Superior temporal gyrus (tissue), 1 donor: ENCODE measurements around the gene GRIP1.

Experiments used
- DNase-seq: peaks from one replicate; pipeline ENCODE4 v3.0.0-alpha.2; 2016; ENCODE audit errors: extremely low spot score

GRIP1 gene

DNA sequence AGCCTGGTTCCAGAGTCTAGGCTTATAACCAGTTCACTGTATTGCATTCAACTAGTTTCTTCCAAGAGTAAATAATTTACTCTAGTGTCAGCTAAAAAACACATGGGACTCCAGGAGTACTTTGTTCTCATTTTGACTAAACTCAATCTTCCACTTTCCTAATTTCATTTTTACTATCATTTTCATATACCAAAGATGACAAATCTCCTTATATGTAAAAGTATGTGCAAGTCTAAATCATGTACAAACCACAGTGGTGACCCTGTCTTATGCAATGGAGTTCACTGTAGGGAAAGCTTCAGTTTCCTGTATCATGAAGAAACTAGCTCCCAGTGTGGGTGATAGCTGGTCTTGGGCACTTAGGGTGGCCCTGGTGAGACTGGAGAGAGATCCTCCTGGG is 225.0 kb downstream of the GRIP1 start:
- no peak for DNase-seq

DNA sequence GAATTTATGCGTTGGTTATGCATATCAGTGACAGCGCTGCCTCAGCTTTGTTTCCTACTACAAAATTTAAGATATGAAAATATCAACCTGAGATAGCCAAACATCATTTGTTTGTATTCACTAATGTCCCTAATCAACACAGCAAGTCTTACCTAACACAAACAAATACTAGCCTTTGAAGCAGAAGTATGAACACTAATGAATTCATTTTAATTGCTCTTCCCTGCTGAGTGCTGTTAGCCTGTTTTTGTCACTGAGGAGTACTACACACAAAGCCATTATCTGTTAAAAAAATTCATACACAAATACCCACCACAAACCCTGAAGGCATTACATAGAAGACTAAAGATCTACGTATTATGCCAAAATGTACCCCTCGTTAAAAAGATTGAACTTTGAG is 225.8 kb downstream of the GRIP1 start:
- no peak for DNase-seq

DNA sequence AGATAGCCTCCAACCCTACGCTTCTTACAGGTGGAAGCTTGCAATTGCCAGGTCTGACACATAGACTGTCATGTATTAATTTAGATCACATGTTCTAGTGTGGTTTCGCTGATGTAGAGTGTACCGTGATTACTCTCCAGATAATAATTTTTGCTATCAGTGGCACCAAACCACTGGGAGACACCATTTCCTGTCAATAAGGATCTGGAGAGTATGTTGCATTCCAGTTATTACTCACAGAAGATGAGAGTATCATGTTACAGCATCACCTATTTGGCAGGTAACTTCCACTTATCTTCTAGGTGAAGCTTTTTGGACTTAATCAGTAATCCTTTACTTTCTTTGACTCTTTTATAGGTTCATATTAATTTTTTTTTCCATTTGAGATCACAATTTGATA is 229.3 kb downstream of the GRIP1 start:
- DNase-seq: no peak

DNA sequence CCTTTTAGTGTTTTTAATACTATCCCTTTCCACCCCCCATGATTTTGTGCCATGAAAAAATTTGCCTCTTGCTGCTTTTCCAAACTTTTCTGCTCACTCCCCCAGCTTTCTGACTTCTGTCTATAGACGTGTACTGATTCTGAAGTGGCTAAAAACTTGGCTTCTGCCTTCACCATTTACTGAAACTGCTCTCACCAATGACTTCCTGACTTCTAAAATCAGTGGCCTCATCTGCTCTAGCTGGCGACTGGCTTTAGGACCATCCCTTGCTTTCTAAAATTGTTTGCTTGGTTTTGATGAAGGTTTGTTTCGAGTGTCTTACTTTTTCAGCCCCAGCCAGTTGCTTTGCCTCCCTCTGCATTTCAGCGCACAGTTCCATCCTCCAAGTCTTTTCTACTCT is 231.2 kb downstream of the GRIP1 start:
- no peak for DNase-seq

DNA sequence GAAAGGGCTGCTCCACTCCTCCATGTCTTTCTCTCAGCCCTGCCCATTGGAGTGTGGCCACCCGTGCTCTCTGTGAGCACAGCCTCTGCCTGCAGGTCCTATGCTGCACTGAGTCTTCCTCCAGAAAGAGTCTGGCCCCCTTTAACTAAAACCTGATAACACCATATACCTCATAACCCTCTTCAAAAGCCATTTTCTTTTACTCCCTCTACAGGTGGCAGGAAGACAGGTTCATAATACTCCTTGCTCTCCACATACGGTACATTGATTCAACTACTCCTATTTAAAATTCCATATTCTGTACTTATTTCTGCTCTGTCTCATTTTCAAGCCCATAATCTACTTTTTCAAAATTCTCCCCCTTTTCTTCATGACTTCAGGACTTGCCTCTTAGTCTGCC is 232.6 kb downstream of the GRIP1 start:
- no peak for DNase-seq

DNA sequence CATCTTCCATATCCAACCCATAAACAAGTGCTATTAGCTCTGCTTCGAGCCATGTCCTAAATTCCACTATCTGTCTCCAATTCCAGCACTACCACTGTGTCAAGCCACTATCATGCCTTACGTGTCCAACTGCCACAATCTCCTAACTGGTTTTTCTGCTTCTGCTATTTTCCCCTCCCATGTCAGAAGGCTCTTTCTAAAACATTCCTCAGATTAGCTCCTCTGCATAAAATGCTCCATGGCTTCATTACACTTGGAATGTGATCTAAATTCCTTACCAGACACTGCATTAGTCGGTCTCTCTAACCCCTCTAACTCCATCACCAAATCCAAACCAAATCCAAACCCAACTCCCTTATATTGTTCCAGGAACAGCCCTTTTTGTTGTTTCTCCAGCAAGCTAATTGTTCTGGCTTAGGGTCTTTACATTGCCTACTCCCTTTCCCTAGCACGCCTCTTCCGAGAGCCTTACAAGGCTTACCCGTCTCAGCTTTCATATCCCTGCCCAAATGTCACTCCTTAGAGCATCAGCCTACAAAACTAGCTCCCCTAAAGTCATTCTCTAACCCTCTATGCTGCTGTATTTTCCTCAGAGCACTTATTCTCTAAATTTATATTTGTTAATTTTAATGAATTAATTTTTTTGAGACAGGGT is 236.8 kb downstream of the GRIP1 start:
- DNase-seq: no peak

DNA sequence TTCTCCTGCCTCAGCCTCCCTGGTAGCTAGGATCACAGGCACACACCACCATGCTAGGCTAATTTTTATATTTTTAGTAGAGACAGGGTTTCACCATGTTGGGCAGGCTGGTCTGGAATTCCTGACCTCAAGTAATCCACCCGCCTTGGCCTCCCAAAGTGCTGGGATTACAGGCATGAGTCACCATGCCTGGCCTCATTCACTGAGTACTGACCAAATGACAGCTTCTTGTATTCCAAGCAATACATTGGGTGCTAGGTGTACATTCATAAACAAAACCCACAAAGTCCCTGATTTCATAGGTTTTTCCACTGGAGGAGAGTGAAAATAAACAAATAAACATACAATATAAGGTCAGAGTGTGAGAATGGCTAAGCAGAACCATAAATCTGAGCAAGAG is 240.3 kb downstream of the GRIP1 start:
- DNase-seq: no peak

DNA sequence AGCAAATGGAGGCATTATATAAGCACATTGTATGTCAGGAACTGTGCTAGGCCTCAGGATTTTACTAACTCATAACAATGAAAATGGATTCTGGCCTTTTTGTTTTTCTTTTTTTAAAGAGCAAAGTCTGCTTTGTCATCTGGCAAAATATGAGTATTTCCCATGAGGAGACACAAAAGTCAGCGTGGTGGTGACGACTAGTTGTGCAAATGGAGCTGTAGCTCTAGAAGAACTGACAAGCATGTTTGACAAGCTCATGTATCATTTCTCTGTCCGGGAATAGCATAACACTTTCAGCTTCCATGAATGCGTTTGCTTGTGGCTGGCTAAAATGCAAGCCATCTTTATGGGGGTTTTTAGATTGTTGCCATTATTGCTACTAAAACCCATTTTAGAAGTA is 248.8 kb downstream of the GRIP1 start:
- no peak for DNase-seq

DNA sequence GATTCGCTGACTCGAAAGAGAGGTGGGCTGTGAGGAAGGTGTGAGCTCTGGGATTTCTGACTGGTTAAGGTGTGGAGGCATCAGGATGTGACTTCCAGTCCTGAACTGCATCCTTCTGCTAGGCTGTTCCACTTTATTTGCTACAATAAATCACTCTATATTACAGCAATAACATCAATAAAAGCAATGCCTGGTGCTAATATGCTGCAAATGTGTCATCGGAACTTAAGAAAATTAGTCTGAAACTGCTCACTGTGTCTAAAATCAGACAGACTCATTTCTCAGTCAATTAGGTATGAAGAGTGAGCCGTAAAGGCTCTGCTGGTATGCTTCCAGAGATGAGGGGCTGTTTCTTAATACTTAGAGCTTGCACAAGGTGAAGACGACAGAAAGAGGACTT is 250.0 kb downstream of the GRIP1 start:
- no peak for DNase-seq

DNA sequence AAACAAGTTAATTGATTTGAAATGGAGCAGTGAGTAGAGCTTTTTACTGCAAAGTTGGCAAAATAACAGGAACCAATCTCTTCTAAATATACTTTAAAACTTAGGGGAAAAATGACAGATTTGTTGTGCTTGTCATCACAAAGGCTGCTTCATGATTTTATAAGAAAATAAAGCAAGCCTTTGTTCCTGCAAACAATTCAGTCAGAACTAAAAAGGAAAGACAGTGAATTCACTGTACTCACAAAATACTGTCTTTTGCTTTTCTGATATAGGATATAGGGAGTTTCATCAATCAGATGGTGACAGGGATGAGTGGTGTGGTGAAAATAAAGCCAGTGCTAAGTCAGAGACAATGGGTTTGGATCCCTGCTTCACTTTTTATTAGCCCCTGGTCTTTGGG is 250.6 kb downstream of the GRIP1 start:
- DNase-seq: no peak

DNA sequence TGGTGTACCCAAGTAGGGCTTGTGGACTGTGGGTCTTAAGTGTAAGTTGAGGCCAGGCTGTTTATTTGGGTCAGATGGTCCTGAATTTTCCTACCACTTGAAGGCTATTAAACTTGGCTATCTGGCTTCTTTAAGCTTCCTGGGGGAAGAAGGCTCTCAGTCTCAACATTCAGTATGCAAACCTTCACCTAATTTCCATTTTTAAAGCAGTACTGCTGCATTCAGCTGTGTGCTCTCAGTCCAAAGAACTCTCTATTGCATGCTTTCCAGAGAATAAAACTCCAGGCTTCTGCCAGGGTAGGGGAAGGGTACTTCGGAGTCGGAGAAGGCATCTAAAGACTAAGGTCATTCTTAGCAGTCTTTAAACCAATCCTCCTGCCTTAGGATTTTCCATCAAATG is 252.2 kb downstream of the GRIP1 start:
- DNase-seq: no peak

DNA sequence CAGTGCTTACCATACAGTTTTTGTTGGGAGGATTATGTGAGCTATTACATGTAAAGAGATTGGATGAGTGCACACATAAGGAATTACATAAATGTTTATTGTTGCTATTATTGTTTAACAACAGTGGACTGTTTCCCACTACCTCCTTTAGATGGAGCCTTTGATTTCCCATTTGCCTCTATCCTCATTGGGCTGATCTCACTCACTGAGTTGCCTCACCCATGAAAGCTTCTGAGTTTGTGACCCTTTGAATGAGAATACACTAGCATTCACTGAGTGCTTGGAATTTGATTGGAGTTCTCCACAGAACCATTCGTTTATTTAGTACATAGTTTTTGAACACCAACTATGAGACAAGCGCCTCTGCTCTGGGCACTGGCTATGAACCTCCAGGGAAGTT is 255.6 kb downstream of the GRIP1 start:
- no peak for DNase-seq

DNA sequence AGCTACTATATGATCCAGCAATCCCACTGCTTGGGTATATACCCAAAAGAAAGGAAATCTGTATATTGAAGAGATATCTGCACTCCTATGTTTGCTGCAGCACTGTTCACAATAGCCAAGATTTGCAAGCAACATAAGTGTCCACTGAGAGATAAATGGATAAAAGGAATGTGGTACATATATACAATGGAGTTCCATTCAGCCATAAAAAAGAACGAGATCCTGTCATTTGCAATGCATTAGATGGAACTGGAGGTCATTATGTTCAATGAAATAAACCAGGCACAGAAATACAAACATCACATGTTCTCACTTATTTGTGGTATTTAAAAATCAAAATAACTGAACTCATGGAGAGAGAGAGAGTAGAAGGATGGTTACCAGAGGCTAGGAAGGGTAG is 260.0 kb downstream of the GRIP1 start:
- no peak for DNase-seq

DNA sequence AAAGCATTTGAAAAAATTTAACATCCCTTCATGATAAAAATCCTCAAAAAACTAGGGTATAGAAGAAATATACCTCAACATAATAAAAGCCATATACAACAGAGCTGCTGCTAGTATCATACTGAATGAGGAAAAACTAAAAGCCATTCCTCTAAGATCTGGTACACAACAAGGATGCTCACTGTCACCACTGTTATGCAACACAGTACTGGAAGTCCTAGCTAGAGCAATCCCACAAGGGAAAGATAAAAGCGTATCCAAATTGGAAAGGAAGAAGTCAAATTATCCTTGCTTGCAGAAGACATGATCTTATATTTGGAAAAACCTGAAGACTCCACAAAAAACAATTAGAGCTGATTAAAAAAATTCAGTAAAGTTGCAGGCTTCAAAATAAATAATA is 261.7 kb downstream of the GRIP1 start:
- no peak for DNase-seq

DNA sequence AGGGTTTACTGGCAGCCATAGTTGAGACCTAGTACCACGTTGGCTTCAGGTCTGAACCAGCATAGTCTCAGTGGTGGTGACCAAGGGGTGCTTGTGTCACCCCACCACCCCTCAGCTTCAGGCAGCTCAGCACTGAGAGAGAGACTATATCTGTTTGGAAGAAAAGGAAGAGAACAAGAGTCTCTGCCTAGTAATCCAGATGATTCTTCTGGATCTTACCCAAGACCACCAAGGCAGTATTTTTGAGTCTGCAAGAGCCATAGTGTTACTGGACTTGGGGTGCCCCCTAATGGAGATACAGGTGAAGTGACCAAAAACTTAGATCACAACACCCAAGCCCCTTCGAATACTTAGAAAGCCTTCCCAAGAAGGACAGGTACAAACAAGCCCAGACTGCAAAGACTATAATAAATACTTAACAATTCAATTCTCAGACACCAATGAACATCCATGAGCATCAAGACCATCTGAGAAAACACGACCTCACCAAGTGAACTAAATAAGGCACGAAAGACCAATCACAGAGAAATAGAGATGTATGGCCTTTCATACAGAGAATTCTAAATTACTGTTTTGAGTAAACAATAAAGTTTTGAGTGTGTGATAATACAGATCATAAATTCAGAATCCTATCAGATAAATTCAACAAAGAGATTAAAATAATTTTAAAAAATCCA is 269.5 kb downstream of the GRIP1 start:
- peak; percentile 52 for DNase-seq

DNA sequence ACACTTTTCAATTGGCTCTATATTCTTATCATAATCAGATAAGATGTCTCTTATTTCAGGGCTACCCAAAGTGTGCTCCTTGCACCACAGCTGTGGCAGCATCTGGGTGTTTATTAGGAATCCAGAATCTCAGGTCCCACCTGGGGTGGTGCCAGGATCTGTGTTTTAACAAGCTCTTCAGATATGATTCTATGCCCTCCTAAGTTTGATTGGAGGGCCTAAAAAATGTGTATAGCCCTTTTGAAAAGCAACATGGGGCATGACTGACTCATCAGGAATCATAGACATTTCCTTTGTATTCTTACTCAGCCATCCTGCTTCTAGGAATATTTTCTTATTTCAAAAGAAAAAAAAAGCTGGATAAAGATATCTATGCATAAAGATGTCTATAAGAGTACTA is 273.5 kb downstream of the GRIP1 start:
- DNase-seq: no peak

DNA sequence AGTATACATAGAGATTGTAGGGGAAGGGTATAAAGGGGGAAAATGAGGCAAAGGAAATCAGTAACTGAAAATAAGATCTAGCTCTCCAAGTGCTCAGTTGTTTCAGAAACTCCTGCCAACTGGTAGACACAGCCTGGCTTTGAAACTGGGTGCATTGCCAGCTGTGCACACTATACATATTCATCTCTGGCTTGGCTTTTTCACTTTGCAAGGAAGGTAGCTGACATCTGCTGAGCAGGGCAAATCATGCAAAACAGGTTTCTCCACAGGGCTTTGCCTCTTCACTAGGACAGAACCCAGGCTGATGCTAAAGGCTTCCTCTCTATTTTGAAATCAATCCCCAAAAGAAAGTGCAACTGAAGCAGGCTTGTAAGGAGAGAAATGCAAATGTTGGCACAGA is 275.1 kb downstream of the GRIP1 start:
- DNase-seq: peak; percentile 55

DNA sequence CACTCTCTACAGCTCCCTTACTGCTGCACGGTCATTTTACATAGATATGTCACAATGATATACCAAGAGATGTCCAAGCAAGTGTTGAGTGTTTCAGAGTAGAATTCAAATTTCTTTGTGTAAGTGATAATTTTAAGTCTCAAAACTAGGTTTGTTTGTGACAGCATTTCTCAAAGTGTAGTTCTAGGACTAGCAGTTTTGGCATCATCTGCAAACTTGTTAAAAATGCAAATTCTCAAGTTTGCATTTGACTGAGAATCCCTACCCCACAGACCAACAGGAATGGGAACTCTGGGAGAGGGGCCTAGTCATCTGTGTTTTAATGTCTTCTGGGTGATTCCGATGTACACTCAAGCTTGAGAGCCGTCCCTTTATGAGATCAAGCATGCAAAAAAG is 279.0 kb downstream of the GRIP1 start:
- no peak for DNase-seq

DNA sequence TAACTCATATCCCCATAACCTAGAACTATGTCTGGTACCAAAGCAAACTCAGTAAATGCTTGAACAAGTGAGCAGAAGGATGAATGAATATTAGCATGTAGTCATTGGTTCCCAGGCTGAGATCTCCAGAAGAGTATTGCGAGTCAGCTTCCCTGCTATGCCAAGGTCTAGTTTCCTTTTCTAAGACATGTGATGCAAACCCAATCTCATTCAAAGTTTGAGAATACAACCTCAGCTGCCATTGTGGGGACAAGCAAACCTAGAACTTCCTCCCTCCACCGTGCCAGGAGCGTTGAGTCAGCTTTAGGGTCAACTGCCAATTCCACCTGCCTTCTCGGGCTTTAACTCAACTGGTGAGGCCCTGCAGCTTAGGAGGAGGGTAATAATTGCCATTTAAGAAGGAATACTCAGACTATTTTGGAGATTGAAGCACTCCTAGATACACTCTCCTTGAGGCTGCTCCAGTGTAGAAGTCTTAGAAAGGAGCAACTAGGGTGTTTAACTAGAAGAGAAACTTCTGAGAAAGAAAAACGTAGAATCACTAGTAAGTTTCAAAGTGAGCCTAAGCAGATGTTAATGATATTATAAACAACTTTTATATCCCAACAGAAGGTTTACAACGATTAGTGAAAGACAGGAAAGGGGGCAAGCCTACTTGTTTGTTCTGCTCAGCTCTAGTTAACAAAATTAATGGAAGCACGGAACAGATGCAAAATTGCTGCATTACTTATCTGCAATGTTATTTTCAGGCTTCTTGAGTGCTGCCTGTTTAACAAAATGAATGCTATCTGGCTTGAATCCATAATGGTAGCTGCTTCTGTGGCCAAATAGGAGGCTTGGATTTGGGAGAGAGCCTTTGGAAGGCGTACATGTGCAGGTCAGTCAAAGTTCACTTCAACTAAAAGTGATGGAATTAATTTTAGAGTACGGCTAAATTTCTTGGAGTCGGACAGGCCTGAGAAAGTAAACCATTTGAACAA is 279.7 kb downstream of the GRIP1 start:
- DNase-seq: no peak

DNA sequence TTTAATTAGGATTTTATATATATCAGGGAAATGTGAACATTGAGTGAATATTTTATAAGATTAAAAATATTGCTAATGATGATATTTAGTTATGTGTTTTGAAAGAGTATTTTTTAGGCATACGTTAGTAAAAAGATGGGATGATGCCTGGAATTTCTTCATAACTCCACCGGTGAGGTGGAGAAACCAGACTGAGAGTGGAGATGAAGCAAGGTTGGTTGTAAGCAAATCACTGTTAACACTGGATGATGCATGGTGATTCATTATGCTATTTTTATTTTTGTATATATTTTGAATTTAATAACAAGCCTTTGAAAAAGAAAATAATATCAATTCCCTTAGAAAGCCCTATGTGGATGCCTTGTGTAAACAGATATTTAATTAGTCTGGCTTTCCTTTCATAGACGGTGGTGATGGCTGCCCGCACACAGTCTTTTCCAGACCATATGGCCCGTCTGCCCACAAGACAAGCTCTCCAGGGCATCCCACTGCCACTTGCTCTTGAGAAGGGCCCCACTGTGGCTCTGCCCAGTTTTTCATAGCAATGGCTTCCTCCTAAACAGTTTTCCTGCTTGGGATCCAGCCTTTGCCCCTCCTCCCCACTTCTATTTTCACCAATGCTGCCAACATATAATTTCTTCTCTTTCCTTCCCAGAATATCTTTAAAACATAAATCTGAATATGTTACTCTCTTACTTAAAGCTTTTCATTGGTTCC is 281.1 kb downstream of the GRIP1 start:
- DNase-seq: no peak

DNA sequence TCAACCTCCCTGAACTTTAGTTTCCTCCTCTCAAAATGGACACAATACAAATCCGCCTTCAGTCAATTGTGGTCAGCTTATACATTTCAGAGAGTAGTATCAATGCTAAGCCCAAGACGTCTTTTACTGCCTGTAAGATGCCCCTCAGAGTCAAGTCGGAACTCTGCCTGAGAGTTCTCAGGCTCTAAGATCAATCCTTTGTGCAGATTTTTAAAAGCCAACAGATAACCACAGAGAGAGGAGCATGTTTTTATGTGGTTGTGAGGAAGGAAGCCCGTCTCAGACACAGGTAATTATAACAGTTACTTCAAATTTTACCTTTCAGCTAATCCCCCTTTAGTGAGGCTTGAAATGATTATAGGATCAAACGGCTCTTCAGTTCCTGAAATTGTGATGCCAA is 285.0 kb downstream of the GRIP1 start:
- DNase-seq: no peak

DNA sequence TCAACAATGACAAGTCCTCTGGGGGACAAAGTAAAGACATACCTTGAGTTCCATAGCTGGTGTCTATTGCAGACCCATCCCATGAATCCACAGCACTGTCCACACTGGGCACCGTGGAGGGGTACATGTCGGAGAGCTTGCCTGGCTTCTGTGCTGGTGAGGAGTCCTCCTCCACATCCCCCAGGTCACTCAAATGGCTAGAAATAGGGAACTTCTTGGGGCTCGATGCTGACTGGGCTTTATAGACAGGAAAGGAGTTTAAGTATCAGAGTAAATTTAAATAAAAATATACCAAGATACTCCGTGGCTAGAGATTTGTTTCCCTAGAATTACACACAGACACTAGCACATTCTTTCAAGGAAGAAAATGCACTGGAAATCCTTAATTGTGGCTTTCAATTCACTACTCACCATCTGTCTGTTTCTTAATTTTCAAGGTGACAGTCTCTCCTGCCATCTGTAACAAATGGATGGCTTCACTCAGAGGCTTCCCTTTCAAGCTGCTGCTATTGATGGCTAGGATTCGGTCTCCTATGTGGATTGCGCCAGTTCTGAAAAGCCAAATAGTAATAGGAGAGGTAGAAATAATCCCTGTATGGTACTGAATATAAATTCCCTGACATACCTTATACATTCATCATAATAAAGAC is 286.5 kb downstream of the GRIP1 start:
- DNase-seq: no peak
